AG08395 (cell line): ENCODE measurements around the gene SLC25A43.
A peak's percentile ranks its signal among the peaks of the same experiment; 100 is the strongest.
"Not testable (repeated sequence)": the region's sequence is repeated elsewhere in the genome, so short reads cannot be mapped to it uniquely, and the experiment has no call there.

ENCODE experiments used
- DNase-seq: peaks from one replicate; pipeline ENCODE4 v3.0.0; 2012; ENCODE audit warnings: mixed read lengths, low spot score

SLC25A43 gene

DNA sequence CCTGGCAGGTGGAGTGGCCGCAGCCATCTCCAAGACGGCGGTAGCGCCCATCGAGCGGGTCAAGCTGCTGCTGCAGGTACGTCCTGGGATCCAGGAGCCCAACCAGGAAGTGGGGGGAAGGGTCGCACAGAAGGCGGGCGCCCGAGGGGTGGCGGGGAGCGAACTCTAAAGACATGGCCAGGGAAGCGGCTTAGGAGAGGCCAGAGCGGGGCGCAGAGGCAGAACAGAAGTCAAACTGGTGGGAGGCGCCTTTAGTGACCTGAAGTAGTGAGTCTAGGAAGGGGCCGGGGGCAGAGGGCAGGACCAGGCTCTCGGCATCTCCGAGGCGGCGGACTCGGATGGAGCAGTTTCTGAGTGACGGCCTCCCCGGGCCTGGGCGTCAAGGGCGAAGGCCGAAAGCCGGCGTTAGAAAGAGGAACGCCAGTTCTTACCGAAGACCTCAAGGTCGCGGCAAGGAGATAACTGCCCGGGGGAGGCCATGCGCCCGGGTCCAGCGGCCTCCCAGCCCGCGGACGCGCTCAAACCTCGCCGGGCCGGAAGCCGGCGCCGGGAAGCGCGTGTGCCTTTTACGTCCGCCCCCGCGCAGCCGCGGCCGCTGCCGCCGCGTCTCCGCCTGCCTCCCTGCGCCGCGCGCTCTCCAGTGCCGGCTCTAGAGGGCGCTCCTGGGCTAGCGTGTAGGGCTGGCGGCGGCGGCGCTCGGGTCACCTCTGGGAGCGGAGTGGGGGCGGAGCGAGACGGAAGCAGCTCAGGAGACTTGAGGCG is 69.6 kb downstream of the SLC25A43 start:
- DNase-seq: peak; percentile 70

DNA sequence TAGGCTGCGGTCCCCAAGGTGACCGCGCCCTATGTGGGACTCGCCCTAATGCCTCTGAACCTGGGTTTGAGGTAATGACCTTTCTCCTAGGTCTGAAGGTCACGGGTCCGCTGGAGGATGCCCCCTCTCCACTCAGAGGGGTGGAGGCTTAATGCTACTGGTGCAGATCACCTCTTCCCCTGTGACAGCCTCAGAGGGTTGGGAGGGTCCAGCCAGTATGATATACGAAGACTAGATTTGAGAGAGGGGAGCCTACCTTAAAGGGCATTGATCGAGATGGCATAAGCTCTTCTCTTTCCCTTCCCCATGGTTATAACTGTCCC is 70.1 kb downstream of the SLC25A43 start:
- DNase-seq: no peak

DNA sequence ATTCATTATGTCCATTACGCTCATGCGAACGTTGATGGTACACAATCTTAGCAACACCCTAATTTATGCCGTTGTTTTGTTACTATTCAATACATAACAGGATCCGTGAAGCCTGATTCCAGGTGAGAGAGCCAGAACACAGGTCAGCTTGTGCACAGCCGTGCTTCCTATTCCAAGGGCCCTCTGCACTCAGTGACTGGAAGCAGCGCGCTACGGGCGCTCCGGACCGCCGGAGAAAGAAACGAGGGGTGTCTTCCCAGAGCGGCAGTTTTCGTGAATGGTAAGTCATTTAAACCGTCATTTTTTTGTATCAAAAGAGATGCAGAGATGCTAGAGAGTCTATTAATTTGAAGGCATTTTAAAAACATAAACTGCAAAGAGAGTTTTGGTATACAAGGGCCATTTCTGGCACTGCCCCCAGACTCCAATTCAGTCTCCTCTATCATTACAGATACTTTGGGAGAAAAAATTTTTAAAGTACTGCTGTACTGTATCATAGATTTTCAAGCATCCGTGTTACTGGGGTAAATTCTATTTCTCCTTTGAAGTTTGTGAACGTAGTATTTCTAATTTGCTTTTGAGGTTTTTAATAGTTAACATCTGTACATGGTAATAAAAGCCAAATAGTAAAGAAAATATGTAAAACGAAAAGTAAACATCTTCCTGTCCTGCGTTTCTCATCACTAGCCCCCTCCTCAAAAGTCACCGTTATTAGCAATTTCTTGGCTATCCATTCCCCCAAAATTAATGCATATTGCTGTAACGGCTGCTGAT is 75.7 kb downstream of the SLC25A43 start:
- DNase-seq: no peak

DNA sequence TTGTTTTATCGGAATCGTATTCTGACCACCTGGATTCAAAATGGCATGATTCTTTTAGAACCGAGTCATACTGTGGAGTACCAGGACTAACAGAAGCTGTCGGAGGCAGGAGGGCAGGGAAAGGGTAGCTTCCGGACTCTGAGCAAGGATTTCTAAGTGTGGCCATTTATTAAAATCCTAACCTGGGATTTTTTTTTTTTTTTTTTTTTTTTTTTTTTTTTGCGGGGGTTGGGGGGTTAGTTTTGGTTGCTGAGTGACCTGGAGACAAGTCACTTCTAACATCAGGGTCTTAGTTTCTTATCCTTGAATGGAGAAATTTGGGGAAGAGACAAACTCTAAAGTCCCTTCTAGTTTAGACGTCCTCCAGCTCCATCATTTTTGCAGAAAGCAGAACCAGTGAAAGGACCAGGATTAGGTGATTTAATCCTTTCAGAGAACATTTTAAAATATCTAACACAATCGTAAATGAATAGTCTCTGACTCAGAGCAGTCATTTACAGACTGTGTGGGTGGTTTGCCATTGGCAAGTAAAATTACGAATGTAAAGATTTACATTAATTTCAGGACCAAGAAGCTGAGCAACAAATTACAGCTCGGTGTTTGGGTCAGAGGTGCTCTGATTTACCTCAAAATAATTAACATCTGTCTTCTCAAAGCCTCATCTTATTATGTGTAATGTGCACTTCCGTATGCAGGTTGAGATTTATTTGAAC is 76.4 kb downstream of the SLC25A43 start:
- no peak for DNase-seq

DNA sequence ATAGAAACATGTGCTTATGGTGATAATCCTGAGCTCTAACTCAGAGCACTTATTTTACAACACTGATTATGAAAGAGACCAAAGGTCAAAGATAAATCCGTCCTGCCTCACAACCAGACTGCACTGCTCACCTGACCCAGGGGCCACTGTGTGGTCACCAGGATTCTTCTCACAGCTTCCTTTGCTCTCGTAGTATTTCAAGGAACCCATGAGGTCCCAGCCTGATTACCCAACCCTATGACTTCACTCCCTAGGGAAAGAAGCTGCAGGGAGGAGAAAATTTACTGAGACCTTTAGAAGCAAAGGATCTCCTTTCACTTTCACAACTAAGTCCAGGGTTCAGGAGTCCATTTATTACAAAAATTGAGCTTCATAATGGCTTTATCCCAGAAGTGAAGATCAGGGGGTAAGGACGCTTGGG is 78.7 kb downstream of the SLC25A43 start:
- DNase-seq: peak; percentile 49

DNA sequence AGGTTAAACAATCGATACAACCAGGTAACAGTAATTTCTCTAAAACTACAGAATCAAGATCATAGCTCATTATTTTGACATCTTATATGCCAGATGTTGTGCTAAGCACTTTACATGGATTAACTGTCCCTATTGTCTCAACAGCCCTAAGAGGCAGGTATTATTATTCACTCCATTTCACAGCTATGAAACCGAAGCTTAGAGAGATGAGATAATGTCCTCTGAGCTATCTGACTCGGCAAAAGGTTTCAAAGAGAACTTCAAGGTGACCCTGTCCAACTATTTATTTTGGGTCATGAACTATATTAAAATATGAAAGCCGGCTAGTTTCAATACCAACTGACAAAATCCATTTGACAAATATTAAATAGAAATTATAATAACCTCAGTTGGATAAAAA is 79.4 kb downstream of the SLC25A43 start:
- DNase-seq: no peak

DNA sequence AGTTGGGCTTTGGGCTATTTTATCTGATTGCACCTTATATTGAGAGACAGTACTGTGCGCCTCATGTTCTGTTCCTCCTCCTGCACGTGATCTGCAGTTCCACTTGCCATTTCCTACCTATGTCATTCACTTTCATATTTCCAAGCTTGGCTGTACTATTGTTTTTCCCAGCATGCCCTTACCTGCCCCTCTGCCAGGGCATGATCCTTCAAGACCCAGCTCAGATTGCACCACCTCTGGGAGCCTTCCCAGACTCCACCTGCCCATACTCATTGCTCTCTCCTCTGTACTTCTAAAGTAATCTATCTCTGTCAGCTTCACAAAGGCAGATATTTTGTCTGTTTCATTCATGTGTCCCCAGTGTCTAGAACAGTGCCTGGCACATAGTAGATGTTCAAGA is 80.7 kb downstream of the SLC25A43 start:
- no peak for DNase-seq

DNA sequence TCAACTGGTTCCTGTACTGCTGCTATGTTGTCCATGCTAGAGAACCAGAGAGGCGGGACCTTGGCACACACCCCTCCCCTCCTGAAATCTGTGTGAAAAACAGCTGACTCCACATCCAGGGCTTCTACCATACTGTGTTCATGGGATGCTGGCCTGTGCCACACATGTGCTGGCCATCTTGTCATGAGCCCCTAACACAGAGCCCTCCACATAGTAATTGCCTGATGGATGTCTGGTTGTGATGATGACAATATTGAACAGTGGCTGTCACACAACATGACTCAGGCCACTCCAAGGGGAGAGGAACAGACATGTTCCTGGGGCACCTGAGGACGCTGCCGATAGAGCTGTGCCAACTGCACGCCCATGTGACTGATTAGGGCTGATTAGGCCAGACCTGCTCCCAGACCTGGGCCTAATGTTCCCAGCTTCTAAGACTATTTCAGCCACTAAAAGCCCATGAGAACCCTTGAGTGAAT is 82.2 kb downstream of the SLC25A43 start:
- no peak for DNase-seq

DNA sequence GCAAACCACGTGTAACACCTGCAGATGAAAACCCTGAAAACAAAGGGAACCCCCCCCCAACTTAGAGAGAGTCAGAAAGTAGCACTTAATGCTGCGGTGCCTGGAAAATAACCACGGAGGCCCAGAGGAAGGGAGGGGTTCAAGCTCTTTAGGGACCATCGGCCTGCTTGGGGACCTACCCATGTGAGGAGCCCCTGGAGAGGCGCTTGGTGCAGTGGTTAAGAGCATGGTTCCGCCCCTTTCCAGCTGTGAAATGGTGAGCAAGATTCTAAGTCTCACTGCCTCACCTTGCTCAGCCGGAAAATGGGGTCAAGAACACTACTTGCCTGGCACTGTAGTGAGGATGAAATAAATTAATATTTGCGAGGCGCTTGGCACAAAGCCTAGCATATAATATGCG is 82.9 kb downstream of the SLC25A43 start:
- no peak for DNase-seq

DNA sequence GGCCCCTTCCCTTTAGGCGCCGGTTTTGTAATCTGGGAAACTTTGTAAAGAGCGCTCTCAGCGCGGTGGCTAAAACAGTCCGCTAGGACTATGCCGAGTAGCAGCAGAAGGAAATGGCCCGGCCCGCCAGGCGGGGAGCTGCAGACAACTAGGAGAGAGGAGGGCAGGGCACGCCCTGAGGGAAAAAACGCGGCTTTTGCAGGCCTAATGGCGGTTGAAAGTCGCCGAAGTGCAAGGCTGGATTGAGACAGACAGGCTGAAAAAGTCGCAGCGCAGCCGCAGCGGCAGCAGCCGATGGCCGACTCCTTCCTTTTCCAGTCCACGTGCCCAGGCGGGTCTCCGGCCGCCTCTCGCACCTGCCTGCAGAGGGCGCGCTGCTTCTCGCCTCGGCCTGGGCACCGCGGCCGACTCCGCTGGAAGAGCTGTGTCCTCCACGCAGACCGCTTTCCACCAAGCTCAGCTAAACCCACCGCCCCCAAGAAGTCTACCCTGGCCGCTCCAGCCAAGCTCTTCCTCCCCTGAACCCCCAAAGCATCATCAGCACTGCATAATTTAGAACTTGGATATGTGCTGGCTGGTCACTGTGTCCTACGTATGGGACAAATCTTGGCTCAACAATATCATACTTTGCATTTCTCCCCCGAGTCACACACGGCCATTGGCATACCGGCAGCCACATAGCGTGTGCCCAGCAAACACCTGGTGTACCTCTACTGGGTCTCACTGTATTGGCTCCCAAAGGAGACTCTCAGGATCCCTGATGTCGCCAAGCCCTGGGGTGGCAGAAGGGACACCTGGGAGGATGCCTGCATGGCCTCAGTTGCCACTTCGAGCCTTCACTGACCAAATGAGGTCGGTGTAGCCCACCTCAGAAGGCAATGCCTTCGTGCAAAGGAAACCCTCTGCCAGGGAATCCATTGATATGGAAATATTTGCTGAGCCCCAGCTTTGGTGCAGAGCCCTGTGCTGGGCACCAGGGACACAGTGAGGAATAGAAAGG is 83.6 kb downstream of the SLC25A43 start:
- peak; percentile 38 for DNase-seq

DNA sequence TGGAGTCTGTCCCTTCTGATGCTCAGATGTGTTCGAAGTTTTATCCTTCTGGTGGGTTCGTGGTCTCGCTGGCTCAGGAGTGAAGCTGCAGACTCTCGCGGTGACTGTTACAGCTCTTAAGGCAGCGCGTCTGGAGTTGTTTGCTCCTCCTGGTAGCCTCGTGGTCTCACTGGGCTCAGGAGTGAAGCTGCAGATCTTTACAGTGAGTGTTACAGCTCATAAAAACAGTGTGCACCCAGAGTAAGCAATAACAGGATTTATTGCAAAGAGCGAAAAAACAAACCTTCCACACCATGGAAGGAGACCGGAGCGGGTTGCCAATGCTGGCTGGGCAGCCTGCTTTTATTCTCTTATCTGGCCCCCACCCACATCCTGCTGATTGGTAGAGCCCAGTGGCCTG is 87.6 kb downstream of the SLC25A43 start:
- DNase-seq: no peak

DNA sequence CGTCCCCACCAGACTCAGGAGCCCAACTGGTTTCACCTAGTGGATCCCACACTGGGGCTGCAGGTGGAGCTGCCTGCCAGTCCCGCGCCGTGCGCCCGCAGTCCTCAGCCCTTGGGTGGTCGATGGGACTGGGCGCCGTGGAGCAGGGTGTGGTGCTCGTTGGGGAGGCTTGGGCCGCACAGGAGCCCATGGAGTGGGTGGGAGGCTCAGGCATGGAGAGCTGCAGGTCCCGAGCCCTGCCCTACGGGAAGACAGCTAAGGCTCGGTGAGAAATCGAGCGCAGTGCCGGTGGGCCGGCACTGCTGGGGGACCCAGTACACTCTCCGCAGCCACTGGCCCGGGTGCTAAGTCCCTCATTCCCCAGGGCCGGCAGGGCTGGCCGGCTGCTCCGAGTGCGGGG is 88.6 kb downstream of the SLC25A43 start:
- not testable (repeated sequence) for DNase-seq

DNA sequence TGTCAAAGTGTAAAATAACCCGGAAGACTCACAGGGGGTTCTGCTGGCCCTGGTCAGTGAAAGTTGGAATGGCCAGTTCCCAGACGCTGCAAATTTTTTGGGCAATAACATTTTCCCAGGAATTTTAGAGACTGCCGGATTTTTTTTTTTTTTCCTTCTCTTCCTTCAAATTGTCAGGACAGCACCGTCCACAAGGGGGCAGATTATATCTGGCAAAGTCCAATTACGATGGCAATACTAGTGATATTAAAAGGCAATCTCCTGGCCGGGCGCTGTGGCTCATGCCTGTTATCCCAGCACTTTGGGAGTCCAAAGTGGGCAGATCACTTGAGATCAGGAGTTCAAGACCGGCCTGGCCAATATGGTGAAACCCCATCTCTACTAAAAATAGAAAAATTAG is 89.6 kb downstream of the SLC25A43 start:
- peak; percentile 47 for DNase-seq

DNA sequence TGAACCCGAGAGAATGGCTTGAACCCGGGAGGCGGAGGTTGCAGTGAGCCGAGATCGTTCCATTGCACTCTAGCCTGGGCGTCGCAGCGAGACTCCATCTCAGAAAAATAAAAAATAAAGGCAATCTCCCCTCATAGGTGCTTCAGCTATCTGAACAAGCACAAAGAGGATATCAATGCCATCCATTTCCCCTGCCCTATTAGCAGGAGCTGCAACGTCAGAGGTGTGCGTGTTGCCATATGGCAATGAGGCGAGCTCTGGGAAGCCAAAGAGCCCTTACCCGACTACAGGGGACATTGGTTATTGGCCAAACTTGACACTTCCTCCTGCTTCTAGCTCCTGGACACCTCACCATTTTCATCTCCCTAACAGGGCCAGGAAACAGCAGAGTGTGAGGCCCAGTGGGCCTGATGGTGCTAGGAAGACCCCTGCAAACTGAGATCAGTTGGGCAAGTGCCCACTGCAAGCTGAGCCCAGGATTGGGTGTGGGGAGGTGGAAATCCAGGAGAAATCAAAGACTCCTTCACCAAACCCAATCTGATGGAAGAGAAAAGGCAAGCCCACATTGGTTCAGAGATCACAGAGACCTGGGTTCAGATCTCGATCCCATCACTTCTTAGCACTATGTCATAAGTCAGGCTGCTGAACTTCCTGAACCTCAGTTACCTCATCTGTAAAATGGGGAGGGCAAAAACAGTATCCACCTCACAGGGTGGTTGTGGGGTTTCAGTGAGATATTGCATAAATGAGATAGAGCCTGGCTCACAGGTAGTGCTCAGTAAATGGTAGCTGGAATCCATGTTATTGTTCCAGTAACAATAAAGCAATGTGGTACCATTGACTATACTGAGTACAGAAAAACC is 90.3 kb downstream of the SLC25A43 start:
- DNase-seq: no peak

DNA sequence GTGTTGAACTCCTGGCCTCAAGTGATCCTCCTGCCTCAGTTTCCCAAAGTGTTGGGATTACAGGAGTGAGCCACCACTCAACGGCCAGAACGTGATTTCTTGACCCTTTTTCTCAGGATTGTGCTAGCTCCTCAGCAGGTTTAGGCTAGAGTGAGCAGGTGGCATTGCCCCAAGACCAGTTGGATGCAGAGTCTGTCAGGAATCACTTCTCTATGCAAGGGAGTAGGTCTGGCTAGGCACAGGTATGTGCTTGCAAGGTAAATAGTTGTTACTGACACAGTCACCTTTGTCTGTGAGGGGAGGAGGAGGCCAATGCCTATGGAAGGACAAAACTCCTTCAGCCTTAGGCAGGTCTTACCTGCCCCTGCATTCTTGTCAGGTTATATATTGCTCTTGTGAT is 93.3 kb downstream of the SLC25A43 start:
- no peak for DNase-seq

DNA sequence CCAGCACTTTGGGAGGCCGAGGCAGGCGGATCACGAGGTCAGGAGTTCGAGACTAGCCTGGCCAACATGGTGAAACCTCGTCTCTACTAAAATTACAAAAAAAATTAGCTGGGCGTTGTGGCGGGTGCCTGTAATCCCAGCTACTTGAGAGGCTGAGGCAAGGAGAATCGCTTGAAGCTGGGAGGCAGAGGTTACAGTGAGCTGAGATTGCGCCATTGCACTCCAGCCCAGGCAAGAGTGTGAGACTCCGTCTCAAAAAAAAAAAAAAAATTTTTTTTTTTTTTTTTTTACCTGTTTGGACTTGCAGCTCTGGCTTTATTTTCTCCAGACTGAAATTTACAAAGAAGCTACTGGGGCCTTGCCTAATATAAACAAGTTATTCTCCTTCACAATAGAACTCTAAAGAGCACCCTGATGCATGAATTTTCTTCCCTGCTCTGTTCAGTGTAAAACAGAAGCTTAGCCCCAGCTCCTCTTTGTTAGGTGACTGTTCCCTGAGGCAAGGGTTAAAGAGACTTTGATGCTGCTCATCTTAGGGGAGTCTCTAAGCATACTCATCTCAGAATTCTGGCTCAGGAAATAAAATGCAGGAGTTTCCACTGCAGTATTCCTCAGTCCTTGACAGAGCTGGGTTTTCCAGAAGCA is 94.8 kb downstream of the SLC25A43 start:
- DNase-seq: not testable (repeated sequence)

DNA sequence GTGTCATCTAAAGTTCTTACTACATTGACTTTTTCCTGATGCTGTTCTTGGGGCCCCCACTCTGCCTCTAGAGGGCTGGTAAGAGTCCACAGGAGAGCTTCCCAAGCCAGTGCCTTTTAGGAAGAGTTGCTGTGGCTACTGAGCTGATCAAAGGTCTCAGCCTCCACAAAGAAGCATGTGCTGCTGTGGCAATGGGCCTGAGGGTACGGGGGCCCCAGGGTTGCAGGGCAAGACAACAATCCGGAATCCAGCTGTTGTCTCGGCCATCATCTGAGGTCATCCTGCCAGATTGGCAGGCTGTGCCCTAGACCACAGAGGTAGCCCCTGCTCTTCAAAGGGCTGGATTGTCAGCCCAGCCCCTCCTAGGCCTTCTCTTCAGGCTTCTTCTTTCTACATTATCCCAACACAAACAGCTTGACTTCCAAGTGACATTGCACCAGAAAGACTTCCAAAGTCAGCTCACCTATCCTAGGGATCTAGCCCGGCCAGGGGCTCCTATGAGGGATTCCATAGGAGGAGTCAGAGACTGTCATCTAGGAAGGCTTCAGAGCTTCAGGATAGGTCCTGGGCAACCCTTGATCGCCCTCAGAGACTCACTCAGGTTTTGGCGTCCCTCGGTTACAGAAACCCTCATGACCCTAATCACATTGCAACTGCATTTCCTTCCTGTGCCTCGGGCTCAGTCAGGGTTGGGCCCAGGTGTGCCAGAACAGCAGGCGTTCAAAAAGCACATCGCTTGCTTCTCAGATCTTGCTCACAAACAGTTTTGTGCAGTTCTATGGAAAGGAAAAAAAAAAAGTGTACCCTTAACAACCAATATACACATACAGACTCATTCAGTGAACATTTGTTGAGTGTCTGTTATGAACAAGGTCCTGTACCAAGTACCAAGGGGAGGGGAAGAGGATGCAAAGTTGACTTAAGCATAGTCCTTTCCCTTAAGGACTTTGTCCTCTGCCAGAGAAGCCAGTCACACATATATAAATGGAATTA is 96.9 kb downstream of the SLC25A43 start:
- DNase-seq: no peak

DNA sequence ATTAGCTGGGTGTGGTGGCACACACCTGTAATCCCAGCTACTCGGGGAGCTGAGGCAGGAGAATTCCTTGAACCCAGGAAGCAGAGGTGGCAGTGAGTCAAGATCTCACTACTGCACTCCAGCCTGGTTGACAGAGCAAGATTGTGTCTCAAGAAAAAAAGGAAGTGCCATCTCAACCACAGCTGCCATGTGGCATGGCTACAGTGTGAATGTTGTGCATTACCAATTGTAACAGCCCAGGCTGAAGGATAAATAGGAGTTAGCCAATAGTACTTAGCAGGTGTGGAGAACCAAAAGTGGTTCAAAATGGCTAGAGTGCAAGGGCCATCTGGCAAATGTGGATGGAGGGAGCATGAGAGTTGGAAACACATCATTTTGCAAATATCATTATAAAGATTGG is 98.0 kb downstream of the SLC25A43 start:
- DNase-seq: no peak
